GM12878 (cell line): ENCODE results near the gene PAQR7. TPM values are rescaled to one million over a fixed set of nuclear protein-coding genes. Genes with fewer than 3 reads are reported as not detected.
A peak's percentile ranks its signal among the peaks of the same experiment; 100 is the strongest.

ENCODE experiments used
- ASH2L ChIP-seq: fragments of 300-600, 200-600 bp; sonication (generic); IDR thresholded peaks from 2 replicates; pipeline ENCODE4 v1.6.1; 2017; ENCODE audit warnings: low read depth, mild to moderate bottlenecking, borderline replicate concordance
- CBX5 ChIP-seq: sonication (generic); IDR thresholded peaks from 2 replicates; pipeline ENCODE4 v1.6.1; 2016; ENCODE audit warnings: low read depth, moderate library complexity, mild to moderate bottlenecking, inconsistent platforms
- CHD4 ChIP-seq: fragments of 200-600 bp; sonication (generic); IDR thresholded peaks from 2 replicates; pipeline ENCODE4 v1.6.1; 2016; ENCODE audit warnings: mild to moderate bottlenecking
- EP300 ChIP-seq, 2 experiments: fragments of 150-350 bp in 1 of 2; IDR thresholded peaks; 2 replicates each; pipeline ENCODE4 v1.6.1; 2011 to 2012; ENCODE audit warnings: low read depth in 2 of 2, low read length in 2 of 2, borderline replicate concordance in 1 of 2, improper control_type of control experiment in 1 of 2, inconsistent platforms in 1 of 2; ENCODE audit not compliant: control insufficient read depth in 1 of 2
- FOS ChIP-seq: IDR thresholded peaks from 3 replicates; pipeline ENCODE4 v1.6.1; 2011; ENCODE audit warnings: borderline replicate concordance; ENCODE audit not compliant: insufficient read length; ENCODE audit errors: extremely low read depth
- FOXK2 ChIP-seq: fragments of 450-650 bp; IDR thresholded peaks from 2 replicates; pipeline ENCODE4 v1.6.1; 2017; ENCODE audit warnings: mild to moderate bottlenecking, moderate library complexity
- HDAC2 ChIP-seq: fragments of 200-600 bp; sonication (generic); IDR thresholded peaks from 2 replicates; pipeline ENCODE4 v1.6.1; 2017
- HDAC6 ChIP-seq: fragments of 200-600 bp; sonication (generic); IDR thresholded peaks from one replicate; pipeline ENCODE4 v1.8.0; 2017; ENCODE audit warnings: antibody characterized with exemption; ENCODE audit not compliant: unreplicated experiment
- JUNB ChIP-seq: IDR thresholded peaks from 2 replicates; pipeline ENCODE4 v1.6.1; 2016; ENCODE audit warnings: antibody characterized with exemption, mild to moderate bottlenecking
- MYC ChIP-seq: IDR thresholded peaks from 2 replicates; pipeline ENCODE4 v1.6.1; 2011; ENCODE audit warnings: mild to moderate bottlenecking, low read length, moderate library complexity, inconsistent platforms; ENCODE audit not compliant: insufficient read depth, insufficient replicate concordance, insufficient read length, severe bottlenecking
- NR2C2 ChIP-seq: IDR thresholded peaks from 2 replicates; pipeline ENCODE4 v1.6.1; 2011; ENCODE audit warnings: borderline replicate concordance, low read depth; ENCODE audit not compliant: control insufficient read depth, insufficient read length
- PAX5 ChIP-seq: IDR thresholded peaks from 2 replicates; pipeline ENCODE4 v1.6.1; 2011; ENCODE audit warnings: low read depth, low read length, borderline replicate concordance
- SRF ChIP-seq, 2 experiments: IDR thresholded peaks; 2 replicates each; pipeline ENCODE4 v1.6.1; 2011; ENCODE audit warnings: low read depth in 2 of 2, low read length in 2 of 2, mild to moderate bottlenecking in 1 of 2, moderate library complexity in 1 of 2
- STAT1 ChIP-seq: fragments of 450-650 bp; conservative IDR thresholded peaks from 2 replicates; pipeline ENCODE4 v1.6.1; 2014; ENCODE audit warnings: antibody characterized with exemption, mild to moderate bottlenecking
- TAF1 ChIP-seq: IDR thresholded peaks from 2 replicates; pipeline ENCODE4 v1.6.1; 2011; ENCODE audit warnings: mild to moderate bottlenecking, low read depth, low read length, borderline replicate concordance
- ZNF622 ChIP-seq: fragments of 450-650 bp; IDR thresholded peaks from 2 replicates; pipeline ENCODE4 v1.6.1; 2017; ENCODE audit warnings: mild to moderate bottlenecking, inconsistent platforms
- polyA plus RNA-seq, 11 experiments: library from polyadenylated mRNA; depleted of rRNA in 4 of 11; unstranded in 6 of 11; stranded (reverse) in 5 of 11; fragments of >200 nt; fragmentation: Nextera tagmentation in 4 of 11; fragmentation: Illumina TruSeq in 1 of 11; extraction: Ambion mirVana in 4 of 11; extraction: Trizol in 1 of 11; gene quantifications; 1 replicate in 1 of 11; 2 replicates in 10 of 11; pipeline versions ENCODE4 v1.2.1 to v1.2.3, GENCODE V29; 2011 to 2016; ENCODE audit warnings: inconsistent platforms in 2 of 11, missing spikeins in 2 of 11, low read depth in 1 of 11
- total RNA-seq, 4 experiments: library from RNA; depleted of rRNA in 3 of 4; stranded (reverse); fragments of >200 nt in 3 of 4; fragmentation: Illumina TruSeq in 1 of 4; extraction: Trizol in 1 of 4; gene quantifications; 2 replicates each; pipeline versions ENCODE4 v1.2.1 to v1.2.3, GENCODE V29; 2013 to 2021
- TF ChIP-seq, protein P1 (sequence below): fragments of 450-650 bp; formaldehyde crosslinking; IDR thresholded peaks from 2 replicates; pipeline ENCODE4 v1.5.0; 2022; ENCODE audit warnings: mild to moderate bottlenecking, missing genetic modification characterization
- TF ChIP-seq, protein P2 (sequence below): fragments of 450-650 bp; conservative IDR thresholded peaks from 2 replicates; pipeline ENCODE4 v1.6.1; 2017; ENCODE audit warnings: mild to moderate bottlenecking, moderate library complexity
- TF ChIP-seq, protein P3 (sequence below): IDR thresholded peaks from 2 replicates; pipeline ENCODE4 v1.6.1; 2011; ENCODE audit warnings: borderline replicate concordance, low read depth, mild to moderate bottlenecking, moderate library complexity, low read length; ENCODE audit not compliant: insufficient read depth, poor library complexity, severe bottlenecking
- TF ChIP-seq, protein P4 (sequence below), 3 experiments: IDR thresholded peaks in 2 of 3; conservative IDR thresholded peaks in 1 of 3; 2 replicates each; pipeline ENCODE4 v1.5.1; 2011; ENCODE audit warnings: low read depth in 3 of 3, low read length in 3 of 3, mild to moderate bottlenecking in 3 of 3, control low read depth in 2 of 3, moderate library complexity in 2 of 3, inconsistent platforms in 1 of 3, mixed read lengths in 1 of 3; ENCODE audit not compliant: control insufficient read depth in 2 of 3, insufficient read depth in 1 of 3; ENCODE audit errors: extremely low read depth in 1 of 3

PAQR7 gene
- total and polyA plus RNA-seq, 10 of the 15 experiments (the other 5 are each of a cell fraction or from before 2014, with no cell fraction given), result 1.1 to 8.8 (median 5.2) TPM

DNA sequence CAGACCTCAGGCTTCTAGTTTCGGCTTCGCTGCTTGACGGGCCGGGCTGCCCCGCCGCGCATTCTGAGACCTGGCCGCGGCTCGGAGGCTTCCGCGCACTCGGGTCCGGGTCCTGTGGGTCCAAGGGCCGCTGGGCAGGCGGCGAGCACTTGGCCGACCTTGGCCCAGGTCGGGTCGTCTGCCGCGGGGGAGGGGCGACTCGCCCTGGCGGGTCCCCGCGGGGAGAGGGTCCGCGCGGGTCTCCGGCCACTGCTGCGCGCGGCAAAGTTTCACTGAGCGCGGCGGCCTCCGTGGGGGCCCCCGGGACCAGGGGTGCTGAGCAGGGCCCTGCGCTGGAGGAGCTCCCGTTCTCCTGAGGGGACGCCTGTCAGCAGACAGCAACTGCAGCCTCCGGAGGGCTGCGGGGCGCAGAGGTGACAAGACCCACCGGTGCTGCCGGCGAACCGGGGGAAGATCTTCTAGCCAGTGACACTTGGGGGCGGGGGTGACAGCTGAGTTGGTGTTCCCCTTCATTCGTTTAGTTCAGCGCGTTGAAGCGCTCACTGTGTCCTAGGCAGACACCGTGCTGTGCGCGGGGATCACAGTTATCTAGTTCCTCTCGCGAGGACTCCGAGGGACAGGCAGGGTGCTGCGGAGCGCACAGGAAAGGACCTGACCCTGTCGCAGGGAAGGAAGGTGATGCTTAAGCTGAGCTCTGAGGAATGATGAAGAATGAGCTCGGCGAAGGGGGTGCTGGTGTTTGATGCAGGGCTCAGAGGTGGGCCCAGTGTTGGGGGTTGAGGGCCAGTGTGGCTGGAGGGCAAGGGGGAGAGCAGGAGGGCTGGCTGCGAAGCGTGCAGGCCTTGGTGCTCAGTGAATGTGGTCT lies 55.0 kb downstream of the PAQR7 start (continued):
- TF ChIP-seq, protein P1, sequence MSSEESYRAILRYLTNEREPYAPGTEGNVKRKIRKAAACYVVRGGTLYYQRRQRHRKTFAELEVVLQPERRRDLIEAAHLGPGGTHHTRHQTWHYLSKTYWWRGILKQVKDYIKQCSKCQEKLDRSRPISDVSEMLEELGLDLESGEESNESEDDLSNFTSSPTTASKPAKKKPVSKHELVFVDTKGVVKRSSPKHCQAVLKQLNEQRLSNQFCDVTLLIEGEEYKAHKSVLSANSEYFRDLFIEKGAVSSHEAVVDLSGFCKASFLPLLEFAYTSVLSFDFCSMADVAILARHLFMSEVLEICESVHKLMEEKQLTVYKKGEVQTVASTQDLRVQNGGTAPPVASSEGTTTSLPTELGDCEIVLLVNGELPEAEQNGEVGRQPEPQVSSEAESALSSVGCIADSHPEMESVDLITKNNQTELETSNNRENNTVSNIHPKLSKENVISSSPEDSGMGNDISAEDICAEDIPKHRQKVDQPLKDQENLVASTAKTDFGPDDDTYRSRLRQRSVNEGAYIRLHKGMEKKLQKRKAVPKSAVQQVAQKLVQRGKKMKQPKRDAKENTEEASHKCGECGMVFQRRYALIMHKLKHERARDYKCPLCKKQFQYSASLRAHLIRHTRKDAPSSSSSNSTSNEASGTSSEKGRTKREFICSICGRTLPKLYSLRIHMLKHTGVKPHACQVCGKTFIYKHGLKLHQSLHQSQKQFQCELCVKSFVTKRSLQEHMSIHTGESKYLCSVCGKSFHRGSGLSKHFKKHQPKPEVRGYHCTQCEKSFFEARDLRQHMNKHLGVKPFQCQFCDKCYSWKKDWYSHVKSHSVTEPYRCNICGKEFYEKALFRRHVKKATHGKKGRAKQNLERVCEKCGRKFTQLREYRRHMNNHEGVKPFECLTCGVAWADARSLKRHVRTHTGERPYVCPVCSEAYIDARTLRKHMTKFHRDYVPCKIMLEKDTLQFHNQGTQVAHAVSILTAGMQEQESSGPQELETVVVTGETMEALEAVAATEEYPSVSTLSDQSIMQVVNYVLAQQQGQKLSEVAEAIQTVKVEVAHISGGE (CRISPR knock-in tag), result no peak
- TF ChIP-seq FOXK2 (no peak), CHD4 (no peak), STAT1 (no peak), TAF1 (peak; percentile 71; the same call in 1 of the 2 replicates), ASH2L (no peak), SRF (IDR thresholded peaks at IDR 0.05; ENCODE audit: low read depth in 2 of 2, low read length in 2 of 2) (no peak), HDAC2 (no peak), NR2C2 (no peak), EP300 (IDR thresholded peaks at IDR 0.05; ENCODE audit: borderline replicate concordance in 1 of 2, control insufficient read depth in 1 of 2, low read depth in 2 of 2, low read length in 2 of 2) (no peak), JUNB (no peak), FOS (no peak), HDAC6 (no peak), ZNF622 (no peak), CBX5 (no peak), PAX5 (0 out of 2 replicates have a peak, but pooled peaks have one; percentile 15), MYC (no peak)
- TF ChIP-seq, protein P2, sequence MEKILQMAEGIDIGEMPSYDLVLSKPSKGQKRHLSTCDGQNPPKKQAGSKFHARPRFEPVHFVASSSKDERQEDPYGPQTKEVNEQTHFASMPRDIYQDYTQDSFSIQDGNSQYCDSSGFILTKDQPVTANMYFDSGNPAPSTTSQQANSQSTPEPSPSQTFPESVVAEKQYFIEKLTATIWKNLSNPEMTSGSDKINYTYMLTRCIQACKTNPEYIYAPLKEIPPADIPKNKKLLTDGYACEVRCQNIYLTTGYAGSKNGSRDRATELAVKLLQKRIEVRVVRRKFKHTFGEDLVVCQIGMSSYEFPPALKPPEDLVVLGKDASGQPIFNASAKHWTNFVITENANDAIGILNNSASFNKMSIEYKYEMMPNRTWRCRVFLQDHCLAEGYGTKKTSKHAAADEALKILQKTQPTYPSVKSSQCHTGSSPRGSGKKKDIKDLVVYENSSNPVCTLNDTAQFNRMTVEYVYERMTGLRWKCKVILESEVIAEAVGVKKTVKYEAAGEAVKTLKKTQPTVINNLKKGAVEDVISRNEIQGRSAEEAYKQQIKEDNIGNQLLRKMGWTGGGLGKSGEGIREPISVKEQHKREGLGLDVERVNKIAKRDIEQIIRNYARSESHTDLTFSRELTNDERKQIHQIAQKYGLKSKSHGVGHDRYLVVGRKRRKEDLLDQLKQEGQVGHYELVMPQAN, result peak; percentile 55
- TF ChIP-seq, protein P3, sequence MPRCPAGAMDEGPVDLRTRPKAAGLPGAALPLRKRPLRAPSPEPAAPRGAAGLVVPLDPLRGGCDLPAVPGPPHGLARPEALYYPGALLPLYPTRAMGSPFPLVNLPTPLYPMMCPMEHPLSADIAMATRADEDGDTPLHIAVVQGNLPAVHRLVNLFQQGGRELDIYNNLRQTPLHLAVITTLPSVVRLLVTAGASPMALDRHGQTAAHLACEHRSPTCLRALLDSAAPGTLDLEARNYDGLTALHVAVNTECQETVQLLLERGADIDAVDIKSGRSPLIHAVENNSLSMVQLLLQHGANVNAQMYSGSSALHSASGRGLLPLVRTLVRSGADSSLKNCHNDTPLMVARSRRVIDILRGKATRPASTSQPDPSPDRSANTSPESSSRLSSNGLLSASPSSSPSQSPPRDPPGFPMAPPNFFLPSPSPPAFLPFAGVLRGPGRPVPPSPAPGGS, result no peak
- TF ChIP-seq, protein P4, sequence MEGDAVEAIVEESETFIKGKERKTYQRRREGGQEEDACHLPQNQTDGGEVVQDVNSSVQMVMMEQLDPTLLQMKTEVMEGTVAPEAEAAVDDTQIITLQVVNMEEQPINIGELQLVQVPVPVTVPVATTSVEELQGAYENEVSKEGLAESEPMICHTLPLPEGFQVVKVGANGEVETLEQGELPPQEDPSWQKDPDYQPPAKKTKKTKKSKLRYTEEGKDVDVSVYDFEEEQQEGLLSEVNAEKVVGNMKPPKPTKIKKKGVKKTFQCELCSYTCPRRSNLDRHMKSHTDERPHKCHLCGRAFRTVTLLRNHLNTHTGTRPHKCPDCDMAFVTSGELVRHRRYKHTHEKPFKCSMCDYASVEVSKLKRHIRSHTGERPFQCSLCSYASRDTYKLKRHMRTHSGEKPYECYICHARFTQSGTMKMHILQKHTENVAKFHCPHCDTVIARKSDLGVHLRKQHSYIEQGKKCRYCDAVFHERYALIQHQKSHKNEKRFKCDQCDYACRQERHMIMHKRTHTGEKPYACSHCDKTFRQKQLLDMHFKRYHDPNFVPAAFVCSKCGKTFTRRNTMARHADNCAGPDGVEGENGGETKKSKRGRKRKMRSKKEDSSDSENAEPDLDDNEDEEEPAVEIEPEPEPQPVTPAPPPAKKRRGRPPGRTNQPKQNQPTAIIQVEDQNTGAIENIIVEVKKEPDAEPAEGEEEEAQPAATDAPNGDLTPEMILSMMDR (IDR thresholded peaks at IDR 0.05 in 2 of 3, conservative IDR thresholded peaks at IDR 0.05 in 1 of 3; ENCODE audit: control insufficient read depth in 2 of 3, extremely low read depth in 1 of 3, insufficient read depth in 1 of 3, low read depth in 3 of 3, low read length in 3 of 3), result no peak
